GM21381 (cell line): Measurements from ENCODE around the gene MRPL27.

Experiments used
- ATAC-seq: cut with Tn5 transposase; IDR thresholded peaks from one replicate; pipeline ENCODE4 v1.9.1; 2021; ENCODE audit warnings: mild to moderate bottlenecking, moderate library complexity; ENCODE audit not compliant: unreplicated experiment

MRPL27 gene

GRCh38 chr17:50388728-50389127 is 15.7 kb upstream of the MRPL27 start:
- no peak for ATAC-seq

GRCh38 chr17:50386510-50386909 is 13.5 kb upstream of the MRPL27 start:
- ATAC-seq: no peak

- no peak for ATAC-seq
Observed at GRCh38 chr17:50382931-50383330, 9.9 kb upstream of the MRPL27 start.

- no peak for ATAC-seq
Observed at GRCh38 chr17:50381920-50382319, 8.9 kb upstream of the MRPL27 start.

GRCh38 chr17:50381260-50381815 is 8.4 kb upstream of the MRPL27 start:
- ATAC-seq: no peak

- no peak for ATAC-seq
Observed at GRCh38 chr17:50380369-50381259, 7.6 kb upstream of the MRPL27 start.

- no peak for ATAC-seq
Observed at GRCh38 chr17:50379351-50380132, 6.6 kb upstream of the MRPL27 start.

GRCh38 chr17:50375858-50376538 is 3.0 kb upstream of the MRPL27 start:
- no peak for ATAC-seq

GRCh38 chr17:50373705-50374104 is 721 bp upstream of the MRPL27 start:
- ATAC-seq: no peak

- ATAC-seq: no peak
Observed at GRCh38 chr17:50372222-50372757, 694 bp downstream of the MRPL27 start.

- no peak for ATAC-seq
Observed at GRCh38 chr17:50371526-50371925, 1.5 kb downstream of the MRPL27 start.

GRCh38 chr17:50370052-50370451 is 2.9 kb downstream of the MRPL27 start:
- ATAC-seq: no peak

- ATAC-seq: no peak
Observed at GRCh38 chr17:50367401-50367800, 5.6 kb downstream of the MRPL27 start.

- ATAC-seq: no peak
Observed at GRCh38 chr17:50365649-50366393, 7.2 kb downstream of the MRPL27 start.

GRCh38 chr17:50365165-50365564 is 7.8 kb downstream of the MRPL27 start:
- ATAC-seq: no peak

- ATAC-seq: no peak
Observed at GRCh38 chr17:50364715-50365114, 8.3 kb downstream of the MRPL27 start.

GRCh38 chr17:50364061-50364458 is 8.9 kb downstream of the MRPL27 start:
- no peak for ATAC-seq

GRCh38 chr17:50363217-50364060 is 9.5 kb downstream of the MRPL27 start:
- ATAC-seq: no peak

- no peak for ATAC-seq
Observed at GRCh38 chr17:50362661-50363060, 10.3 kb downstream of the MRPL27 start.
